GM12891 (cell line): ENCODE results near the gene LHX3.

Experiments
- POLR2A ChIP-seq: IDR thresholded peaks from 2 replicates; pipeline ENCODE4 v1.6.1; 2011; ENCODE audit warnings: low read depth, low read length, control low read depth
- POLR2AphosphoS5 ChIP-seq: IDR thresholded peaks from 2 replicates; pipeline ENCODE4 v1.6.1; 2011; ENCODE audit warnings: low read depth, low read length, control low read depth
- SPI1 ChIP-seq: IDR thresholded peaks from 2 replicates; pipeline ENCODE4 v1.6.1; 2011; ENCODE audit warnings: low read depth, low read length, control low read depth
- TAF1 ChIP-seq: IDR thresholded peaks from 2 replicates; pipeline ENCODE4 v1.6.1; 2011; ENCODE audit warnings: low read depth, low read length, control low read depth

DNA sequence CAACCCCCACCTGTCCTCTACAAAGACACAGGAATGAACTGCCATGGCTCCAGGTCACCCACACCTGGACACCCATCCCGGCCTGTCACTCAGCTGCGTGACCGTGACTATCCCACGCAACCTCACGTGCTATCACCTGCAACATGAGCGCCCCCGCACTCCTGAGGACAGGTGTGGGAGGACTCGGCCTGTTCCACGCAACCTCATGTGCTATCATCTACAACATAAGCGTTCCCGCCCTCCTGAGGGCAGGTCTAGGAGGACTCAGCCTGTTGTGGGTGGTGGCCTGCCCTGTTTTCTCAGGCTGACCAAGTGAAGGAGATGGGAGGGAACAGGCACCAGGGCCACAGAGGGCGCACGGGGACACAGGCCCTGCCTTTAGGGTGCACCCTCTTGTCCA, 36.6 kb upstream of the LHX3 start:
- TF ChIP-seq TAF1 (no peak), POLR2A (no peak), SPI1 (no peak), POLR2AphosphoS5 (no peak)
